HCT116 (cell line): Measurements from ENCODE around the gene GDPD5. TPM values are rescaled to one million over a fixed set of nuclear protein-coding genes. Genes with fewer than 3 reads are reported as not detected.

Source experiments
- ATAC-seq: fragments of 200-7000 bp; cut with Tn5 transposase; 2 replicates; pipeline ENCODE4 v1.9.1; 2020; ENCODE audit warnings: mild to moderate bottlenecking, moderate library complexity
- BruUV-seq: library from RNA; stranded (reverse); fragments of 400-500 nt; replicated peaks from 2 replicates; lab custom pipeline; 2021; lab: Mats Ljungman, UMichigan
- CTCF ChIA-PET: fragments of 300-600 bp; sonication (Branson Sonifier 250); formaldehyde crosslinking; loops from one replicate; lab custom pipeline; 2021; ENCODE audit warnings: antibody characterized with exemption; lab: Charles Lee
- POLR2A ChIA-PET: fragments of 300-600, 350-600 bp; sonication (Branson Sonifier 250); formaldehyde crosslinking; loops from one replicate; lab custom pipeline; 2021; ENCODE audit warnings: antibody characterized with exemption; lab: Charles Lee
- RAD21 ChIA-PET, 2 experiments: fragments of 300-600 bp; sonication (Branson Sonifier 250); formaldehyde crosslinking; loops; one replicate each; lab custom pipeline; 2023; ENCODE audit warnings: low total read pairs in 2 of 2; ENCODE audit not compliant: uncharacterized antibody in 2 of 2, unreplicated experiment in 2 of 2, low non-redundant PET in 1 of 2; lab: Charles Lee
- DNase-seq: peaks from one replicate; pipeline ENCODE4 v3.0.0-alpha.2; 2010; ENCODE audit warnings: low read depth, low spot score
- H2AFZ ChIP-seq: fragments of 200-600 bp; shearing (Covaris generic), sonication (generic); 2 replicates; pipeline ENCODE4 v1.6.1; 2017; ENCODE audit warnings: low read depth, mixed run types, mixed read lengths, antibody characterized with exemption, low read length; ENCODE audit not compliant: poor library complexity, severe bottlenecking
- H3K27ac ChIP-seq: 2 replicates; pipeline ENCODE4 v1.5.1; 2012; ENCODE audit warnings: low read depth, low read length
- H3K27me3 ChIP-seq: fragments of 200-600 bp; sonication (generic); 2 replicates; pipeline ENCODE4 v1.6.1; 2016; ENCODE audit warnings: mixed run types, low read length, mixed read lengths; ENCODE audit not compliant: insufficient read depth
- H3K36me3 ChIP-seq, 2 experiments: fragments of 200-500 bp in 1 of 2; fragments of 200-600 bp in 1 of 2; sonication (Bioruptor generic) in 1 of 2; sonication (generic) in 1 of 2; 2 replicates each; pipeline versions ENCODE4 v1.5.1 to v1.6.1; 2014 to 2016; ENCODE audit warnings: low read length in 2 of 2, inconsistent platforms in 1 of 2, mixed read lengths in 1 of 2, mixed run types in 1 of 2; ENCODE audit not compliant: insufficient read depth in 2 of 2, control insufficient read depth in 1 of 2
- H3K4me1 ChIP-seq, 2 experiments: fragments of 200-600 bp in 1 of 2; sonication (generic) in 1 of 2; 2 replicates each; pipeline versions ENCODE4 v1.5.1 to v1.6.1; 2012 to 2017; ENCODE audit warnings: low read length in 2 of 2, inconsistent platforms in 1 of 2, mild to moderate bottlenecking in 1 of 2, mixed read lengths in 1 of 2, mixed run types in 1 of 2, moderate library complexity in 1 of 2; ENCODE audit not compliant: insufficient read depth in 2 of 2, control insufficient read depth in 1 of 2
- H3K4me2 ChIP-seq: fragments of 200-600 bp; sonication (generic); 2 replicates; pipeline ENCODE4 v1.6.1; 2017; ENCODE audit warnings: mixed run types, low read length, mixed read lengths
- H3K4me3 ChIP-seq, 2 experiments: fragments of 200-600 bp in 1 of 2; sonication (generic) in 1 of 2; replicated peaks in 1 of 2; 2 replicates each; pipeline ENCODE4 v1.5.1; 2011 to 2016; ENCODE audit warnings: low read length in 2 of 2, control low read depth in 1 of 2, low read depth in 1 of 2, mild to moderate bottlenecking in 1 of 2, mixed read lengths in 1 of 2, mixed run types in 1 of 2
- H3K79me2 ChIP-seq: fragments of 200-600 bp; sonication (generic); 2 replicates; pipeline ENCODE4 v1.6.1; 2017; ENCODE audit warnings: mild to moderate bottlenecking, mixed run types, low read length, moderate library complexity, mixed read lengths; ENCODE audit not compliant: insufficient read depth
- H3K9ac ChIP-seq: fragments of 200-600 bp; sonication (generic); 2 replicates; pipeline ENCODE4 v1.6.1; 2016; ENCODE audit warnings: low read length, mixed read lengths
- H3K9me2 ChIP-seq: fragments of 200-600 bp; sonication (generic), shearing (Covaris generic); 2 replicates; pipeline ENCODE4 v1.6.1; 2017; ENCODE audit warnings: mixed run types, mild to moderate bottlenecking, moderate library complexity; ENCODE audit not compliant: insufficient read depth
- H3K9me3 ChIP-seq, 2 experiments: fragments of 200-500 bp in 1 of 2; fragments of 200-600 bp in 1 of 2; sonication (Bioruptor generic) in 1 of 2; sonication (generic) in 1 of 2; 2 replicates each; pipeline ENCODE4 v1.6.1; 2014 to 2017; ENCODE audit warnings: low read length in 2 of 2, mixed read lengths in 2 of 2, inconsistent platforms in 1 of 2, low read depth in 1 of 2, mild to moderate bottlenecking in 1 of 2, mixed run types in 1 of 2, moderate library complexity in 1 of 2; ENCODE audit not compliant: control insufficient read depth in 1 of 2, insufficient read depth in 1 of 2
- H4K20me1 ChIP-seq: fragments of 200-600 bp; sonication (generic), shearing (Covaris generic); 2 replicates; pipeline ENCODE4 v1.6.1; 2017; ENCODE audit warnings: mixed run types, mild to moderate bottlenecking, moderate library complexity; ENCODE audit not compliant: insufficient read depth
- CBX3 ChIP-seq: IDR thresholded peaks from 2 replicates; pipeline ENCODE4 v1.6.1; 2012; ENCODE audit warnings: low read depth
- ELF1 ChIP-seq: IDR thresholded peaks from 2 replicates; pipeline ENCODE4 v1.6.1; 2012; ENCODE audit warnings: low read depth, borderline replicate concordance
- EZH2 ChIP-seq: fragments of 200-600 bp; sonication (generic); IDR thresholded peaks from 2 replicates; pipeline ENCODE4 v1.6.1; 2017; ENCODE audit warnings: antibody characterized with exemption, mixed run types
- POLR2A ChIP-seq: IDR thresholded peaks from 2 replicates; pipeline ENCODE4 v1.7.0; 2011; ENCODE audit warnings: borderline replicate concordance; ENCODE audit not compliant: insufficient read depth, insufficient read length; ENCODE audit errors: extremely low read depth
- RAD21 ChIP-seq: IDR thresholded peaks from 2 replicates; pipeline ENCODE4 v1.6.1; 2012; ENCODE audit warnings: low read depth, mild to moderate bottlenecking
- TCF7L2 ChIP-seq: IDR thresholded peaks from 2 replicates; pipeline ENCODE4 v1.7.0; 2011; ENCODE audit warnings: borderline replicate concordance, inconsistent platforms; ENCODE audit not compliant: insufficient read depth, insufficient read length; ENCODE audit errors: extremely low read depth
- YY1 ChIP-seq: IDR thresholded peaks from 2 replicates; pipeline ENCODE4 v1.6.1; 2011; ENCODE audit warnings: low read length, low read depth, moderate library complexity, mild to moderate bottlenecking; ENCODE audit not compliant: insufficient replicate concordance; ENCODE audit errors: extremely low read depth
- ZNF274 ChIP-seq: fragments of 200-500 bp; sonication (Bioruptor generic); IDR thresholded peaks from 2 replicates; pipeline ENCODE4 v1.6.1; 2014; ENCODE audit warnings: mild to moderate bottlenecking, low read depth, low read length, inconsistent platforms
- intact Hi-C: fragments of 100-400 bp; cut with micrococcal nuclease; formaldehyde crosslinking; loops from 2 replicates; pipeline ENCODE4 v1.10.0; 2022
- total RNA-seq: library from RNA; stranded (reverse); gene quantifications from one replicate; pipeline ENCODE4 v1.2.1, GENCODE V29; 2021; ENCODE audit not compliant: unreplicated experiment
- TF ChIP-seq, protein P1 (sequence below): IDR thresholded peaks from 2 replicates; pipeline ENCODE4 v1.6.1; 2011; ENCODE audit warnings: mild to moderate bottlenecking, low read length, moderate library complexity; ENCODE audit not compliant: insufficient replicate concordance; ENCODE audit errors: extremely low read depth
- TF ChIP-seq, protein P2 (sequence below): IDR thresholded peaks from 2 replicates; pipeline ENCODE4 v1.6.1; 2012; ENCODE audit warnings: low read depth

GDPD5 gene
- total RNA-seq, 1 experiment from 2014 or later = 27.5 TPM

DNA sequence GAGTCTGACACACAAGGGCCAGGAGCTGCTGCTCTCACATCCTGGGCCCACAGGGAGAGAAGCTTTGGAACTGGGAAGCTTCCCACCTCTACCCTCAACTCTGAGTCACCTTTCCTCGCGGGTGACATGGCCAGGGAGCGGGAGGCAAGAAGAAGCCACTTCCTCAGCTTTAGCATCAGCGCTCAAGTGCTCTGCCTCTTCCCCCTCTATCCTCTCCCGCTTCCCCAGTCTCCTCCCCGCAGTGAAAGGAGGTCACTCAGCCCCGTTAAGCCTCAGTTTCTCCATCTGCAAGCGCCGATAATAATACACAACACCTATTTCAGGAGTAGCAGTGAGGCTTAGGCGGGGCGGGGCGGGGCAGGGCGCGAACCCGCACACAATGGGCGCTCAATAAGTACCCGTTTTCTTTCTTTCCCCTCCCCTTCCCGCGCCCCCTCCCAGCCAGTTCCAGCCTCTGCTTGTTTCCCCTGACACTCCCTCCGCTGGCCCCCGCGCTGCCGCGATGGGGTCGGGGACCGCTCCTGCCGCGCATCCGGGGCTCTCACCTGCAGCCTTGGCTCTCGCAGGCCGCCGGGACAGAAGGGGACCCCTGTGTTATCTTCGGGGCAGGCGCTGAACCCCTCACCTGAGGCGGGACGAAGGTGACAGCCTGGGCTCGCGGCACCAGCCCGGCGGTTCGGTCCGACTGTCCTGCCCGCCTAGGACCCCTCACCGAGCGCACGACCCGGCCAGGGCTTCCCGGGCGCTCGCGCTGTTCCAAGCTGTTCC is 892 bp downstream of the GDPD5 start:
- Histone ChIP-seq H3K27me3 (no peaks in the 10 kb centered on the region), H3K79me2 (no peaks in the 10 kb centered on the region), H3K9ac (peak overlapping the region; percentile 75), H3K4me2 (peak overlapping the region; percentile 98), H2AFZ (no peak overlapping the region), H4K20me1 (no peaks in the 10 kb centered on the region), H3K27ac (peak overlapping the region; percentile 41; the same call in 1 of the 2 replicates), H3K4me1 (peaks cover 3 to 23% of the 10 kb centered on the region in 2 experiments; a peak in 2 of 4 replicates), H3K9me3 (no peaks in the 10 kb centered on the region), H3K36me3 (no peaks in the 10 kb centered on the region), H3K9me2 (no peaks in the 10 kb centered on the region), H3K4me3 (peak overlapping the region; percentile 70 to 74)
- intact Hi-C loops = no loop called here
- ChIA-PET POLR2A (no interaction called here), RAD21 (interaction anchor here in 1 of 2 experiments (1.0 kb wide), 1 partner anchor 79 kb away, joined by 6 read pairs; no protein-coding TSS in a partner anchor), CTCF (interaction anchor here (1.4 to 1.7 kb wide), 2 partner anchors 78 to 80 kb away, joined by 4 read pairs; no protein-coding TSS in a partner anchor)
- DNase-seq (no peak), ATAC-seq (peak; percentile 2; the same call in 1 of the 2 replicates)
- TF ChIP-seq ELF1 (no peak), TCF7L2 (no peak), ZNF274 (no peak), YY1 (no peak), EZH2 (no peak), CBX3 (no peak), POLR2A (no peak), RAD21 (no peak)
- TF ChIP-seq, protein P1, sequence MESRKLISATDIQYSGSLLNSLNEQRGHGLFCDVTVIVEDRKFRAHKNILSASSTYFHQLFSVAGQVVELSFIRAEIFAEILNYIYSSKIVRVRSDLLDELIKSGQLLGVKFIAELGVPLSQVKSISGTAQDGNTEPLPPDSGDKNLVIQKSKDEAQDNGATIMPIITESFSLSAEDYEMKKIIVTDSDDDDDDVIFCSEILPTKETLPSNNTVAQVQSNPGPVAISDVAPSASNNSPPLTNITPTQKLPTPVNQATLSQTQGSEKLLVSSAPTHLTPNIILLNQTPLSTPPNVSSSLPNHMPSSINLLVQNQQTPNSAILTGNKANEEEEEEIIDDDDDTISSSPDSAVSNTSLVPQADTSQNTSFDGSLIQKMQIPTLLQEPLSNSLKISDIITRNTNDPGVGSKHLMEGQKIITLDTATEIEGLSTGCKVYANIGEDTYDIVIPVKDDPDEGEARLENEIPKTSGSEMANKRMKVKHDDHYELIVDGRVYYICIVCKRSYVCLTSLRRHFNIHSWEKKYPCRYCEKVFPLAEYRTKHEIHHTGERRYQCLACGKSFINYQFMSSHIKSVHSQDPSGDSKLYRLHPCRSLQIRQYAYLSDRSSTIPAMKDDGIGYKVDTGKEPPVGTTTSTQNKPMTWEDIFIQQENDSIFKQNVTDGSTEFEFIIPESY = no peak
- TF ChIP-seq, protein P2, sequence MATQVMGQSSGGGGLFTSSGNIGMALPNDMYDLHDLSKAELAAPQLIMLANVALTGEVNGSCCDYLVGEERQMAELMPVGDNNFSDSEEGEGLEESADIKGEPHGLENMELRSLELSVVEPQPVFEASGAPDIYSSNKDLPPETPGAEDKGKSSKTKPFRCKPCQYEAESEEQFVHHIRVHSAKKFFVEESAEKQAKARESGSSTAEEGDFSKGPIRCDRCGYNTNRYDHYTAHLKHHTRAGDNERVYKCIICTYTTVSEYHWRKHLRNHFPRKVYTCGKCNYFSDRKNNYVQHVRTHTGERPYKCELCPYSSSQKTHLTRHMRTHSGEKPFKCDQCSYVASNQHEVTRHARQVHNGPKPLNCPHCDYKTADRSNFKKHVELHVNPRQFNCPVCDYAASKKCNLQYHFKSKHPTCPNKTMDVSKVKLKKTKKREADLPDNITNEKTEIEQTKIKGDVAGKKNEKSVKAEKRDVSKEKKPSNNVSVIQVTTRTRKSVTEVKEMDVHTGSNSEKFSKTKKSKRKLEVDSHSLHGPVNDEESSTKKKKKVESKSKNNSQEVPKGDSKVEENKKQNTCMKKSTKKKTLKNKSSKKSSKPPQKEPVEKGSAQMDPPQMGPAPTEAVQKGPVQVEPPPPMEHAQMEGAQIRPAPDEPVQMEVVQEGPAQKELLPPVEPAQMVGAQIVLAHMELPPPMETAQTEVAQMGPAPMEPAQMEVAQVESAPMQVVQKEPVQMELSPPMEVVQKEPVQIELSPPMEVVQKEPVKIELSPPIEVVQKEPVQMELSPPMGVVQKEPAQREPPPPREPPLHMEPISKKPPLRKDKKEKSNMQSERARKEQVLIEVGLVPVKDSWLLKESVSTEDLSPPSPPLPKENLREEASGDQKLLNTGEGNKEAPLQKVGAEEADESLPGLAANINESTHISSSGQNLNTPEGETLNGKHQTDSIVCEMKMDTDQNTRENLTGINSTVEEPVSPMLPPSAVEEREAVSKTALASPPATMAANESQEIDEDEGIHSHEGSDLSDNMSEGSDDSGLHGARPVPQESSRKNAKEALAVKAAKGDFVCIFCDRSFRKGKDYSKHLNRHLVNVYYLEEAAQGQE = no peak
- no TSS peak for BruUV-seq
